GM18873 (cell line): ENCODE data around the gene CCR7.

Experiments
- ATAC-seq: cut with Tn5 transposase; IDR thresholded peaks from one replicate; pipeline ENCODE4 v1.9.1; 2021; ENCODE audit warnings: mild to moderate bottlenecking, moderate library complexity, moderate number of reproducible peaks; ENCODE audit not compliant: unreplicated experiment, low FRiP score

The CCR7 gene

GRCh38 chr17:40538936-40539705 lies 26.2 kb downstream of the CCR7 start:
- ATAC-seq: no peak

DNA sequence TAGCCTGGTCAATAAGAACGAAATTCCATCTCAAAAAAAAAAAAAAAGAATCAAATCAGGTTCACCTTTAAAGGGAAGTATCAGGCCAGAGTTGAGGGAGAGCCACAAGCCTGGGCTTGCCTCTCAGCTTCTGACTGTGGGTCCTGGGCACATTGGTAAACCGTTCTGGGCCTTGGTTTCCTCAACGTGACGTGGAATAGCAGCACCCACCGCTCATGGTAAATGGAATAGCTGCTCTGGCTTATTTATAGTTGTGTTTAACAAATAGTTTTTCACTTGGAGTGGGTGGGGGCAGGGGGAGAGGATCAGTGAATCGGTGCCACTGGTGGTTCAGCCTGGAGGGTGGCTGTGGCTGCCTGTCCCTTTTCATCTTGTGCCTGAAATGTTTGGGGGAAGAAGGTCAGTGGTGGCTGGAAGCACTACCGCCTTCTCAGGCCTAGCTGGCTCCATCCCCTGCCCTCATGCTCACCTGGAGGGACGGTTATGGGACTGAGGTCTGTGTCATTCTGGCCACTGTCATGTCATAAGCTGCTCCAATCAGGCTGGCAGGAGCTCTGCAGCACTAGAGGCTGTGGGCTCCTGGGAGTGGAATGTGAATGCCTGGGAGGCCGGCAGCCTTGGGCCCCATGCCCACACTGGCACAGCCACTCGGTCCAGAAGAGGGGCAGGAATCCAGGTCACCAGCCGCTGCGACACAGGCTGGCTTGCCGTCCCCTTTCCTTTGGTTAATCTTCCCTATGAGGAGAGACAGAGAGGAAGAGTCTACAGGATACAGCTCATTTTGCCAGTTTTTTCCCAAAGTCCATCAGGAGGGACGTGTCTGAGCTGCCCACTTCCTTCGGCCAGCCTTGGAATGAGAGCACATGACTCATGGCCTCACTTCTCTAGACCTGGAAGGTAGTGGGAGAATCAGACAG lies 27.0 kb downstream of the CCR7 start:
- ATAC-seq: no peak

DNA sequence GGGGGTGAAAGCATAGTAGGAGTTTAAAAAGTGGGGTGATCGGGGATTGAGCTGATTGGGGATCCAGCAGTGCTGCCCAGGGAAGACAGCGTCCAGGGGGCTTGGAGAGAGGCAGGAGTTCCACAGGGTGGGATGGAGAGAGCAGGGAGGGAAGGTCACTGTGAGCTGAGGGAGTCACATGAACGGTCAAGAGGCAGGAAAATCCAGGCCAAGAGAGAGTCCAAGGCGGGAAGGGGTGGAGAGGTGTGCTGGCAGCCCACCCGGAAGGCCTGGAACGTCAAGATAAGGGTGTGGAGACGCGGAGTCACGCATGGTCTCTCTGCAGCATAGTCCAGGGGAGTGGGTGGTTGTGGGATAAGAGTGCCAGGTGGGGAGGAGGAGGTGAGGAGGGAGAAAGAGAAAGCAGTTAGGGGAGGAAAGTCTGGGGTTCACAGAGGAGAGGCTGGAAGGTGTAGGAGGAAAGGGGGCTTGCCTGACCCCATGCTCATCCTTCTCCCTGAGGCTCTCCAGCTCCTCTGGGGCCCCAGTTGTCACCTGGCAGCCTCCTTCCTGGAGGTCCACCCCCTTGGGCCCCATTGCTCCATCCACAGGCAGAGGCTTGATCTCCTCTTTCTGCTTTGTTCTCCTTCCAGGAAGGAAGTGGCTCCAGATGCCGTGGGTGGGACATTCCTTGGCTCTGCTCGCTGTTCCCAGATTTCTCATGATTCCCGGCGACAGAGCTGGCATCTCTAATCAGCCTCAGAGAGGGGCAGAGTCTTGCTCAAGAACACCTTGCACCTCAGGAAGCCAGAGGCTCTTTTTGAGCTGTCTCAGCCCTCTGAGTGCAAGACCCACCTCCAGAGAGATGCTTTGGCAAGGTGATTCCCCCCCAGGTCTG lies 28.7 kb downstream of the CCR7 start:
- ATAC-seq: no peak

GRCh38 chr17:40535924-40536294 lies 29.4 kb downstream of the CCR7 start:
- ATAC-seq: no peak

GRCh38 chr17:40535438-40535837 lies 29.8 kb downstream of the CCR7 start:
- ATAC-seq: no peak

- ATAC-seq: no peak
Measured at GRCh38 chr17:40534371-40535189, 30.7 kb downstream of the CCR7 start.

DNA sequence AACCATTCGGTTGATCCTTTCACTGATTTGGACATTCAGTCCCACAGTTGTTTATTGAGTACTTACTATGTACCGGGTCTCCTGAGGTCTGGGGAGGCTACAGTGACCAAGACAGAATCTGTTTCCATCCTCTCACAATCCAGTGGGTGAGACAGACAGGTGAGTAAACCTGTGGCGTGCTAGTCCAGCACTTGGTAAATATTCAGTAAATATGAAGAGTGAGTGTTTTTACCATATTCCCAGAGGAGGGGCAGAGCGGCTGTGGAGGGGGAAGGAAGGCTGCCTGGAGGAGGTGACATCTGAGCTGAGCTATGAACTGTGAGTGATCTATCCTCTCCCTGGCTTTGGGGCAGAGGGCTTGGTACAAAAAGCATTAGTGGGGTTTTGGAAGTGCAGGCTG lies 31.4 kb downstream of the CCR7 start:
- no peak for ATAC-seq

GRCh38 chr17:40532520-40533253 lies 32.6 kb downstream of the CCR7 start:
- ATAC-seq: no peak

GRCh38 chr17:40531051-40531991 lies 34.0 kb downstream of the CCR7 start:
- ATAC-seq: no peak

DNA sequence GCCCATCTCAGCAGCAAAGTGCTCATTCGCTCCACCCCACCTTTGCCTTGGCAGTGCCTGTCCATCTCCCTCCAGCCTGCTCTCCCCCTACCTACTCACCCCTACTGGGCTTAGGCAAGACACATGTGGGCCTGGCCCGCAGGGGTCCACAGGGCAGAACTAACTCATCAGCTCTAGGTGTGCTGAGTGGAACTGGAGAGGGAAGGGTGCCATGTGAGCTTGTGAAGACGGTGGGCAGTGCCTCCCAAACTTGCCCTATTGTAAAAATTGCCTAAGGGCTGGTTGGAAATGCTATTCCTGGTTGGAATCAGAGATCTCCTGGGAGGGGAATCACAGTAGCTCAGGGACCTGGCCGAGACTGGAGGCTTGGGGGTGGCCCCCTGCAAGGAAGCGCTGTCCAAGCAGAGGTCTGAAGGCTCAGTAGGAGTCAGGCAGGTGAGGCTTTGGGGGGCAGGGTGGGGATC lies 34.7 kb downstream of the CCR7 start:
- ATAC-seq: no peak

DNA sequence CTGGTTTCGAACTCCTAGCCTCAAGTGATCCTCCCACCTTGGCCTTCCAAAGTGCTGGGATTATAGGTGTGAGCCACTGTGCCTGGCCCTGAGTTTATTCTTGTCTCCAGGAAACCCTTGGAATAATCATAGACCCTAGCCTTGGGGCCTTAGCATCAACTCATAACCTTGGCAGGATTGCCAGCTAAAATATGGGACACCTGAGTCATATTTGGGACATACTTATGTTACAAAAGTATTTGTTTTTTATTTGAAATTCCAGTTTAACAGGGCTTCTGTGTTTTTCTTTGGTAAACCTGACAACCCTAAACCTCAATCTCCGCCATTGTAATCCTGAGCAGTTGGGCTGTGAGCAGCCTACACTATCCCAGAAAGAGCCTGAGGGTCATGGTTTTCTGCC lies 35.3 kb downstream of the CCR7 start:
- ATAC-seq: no peak

DNA sequence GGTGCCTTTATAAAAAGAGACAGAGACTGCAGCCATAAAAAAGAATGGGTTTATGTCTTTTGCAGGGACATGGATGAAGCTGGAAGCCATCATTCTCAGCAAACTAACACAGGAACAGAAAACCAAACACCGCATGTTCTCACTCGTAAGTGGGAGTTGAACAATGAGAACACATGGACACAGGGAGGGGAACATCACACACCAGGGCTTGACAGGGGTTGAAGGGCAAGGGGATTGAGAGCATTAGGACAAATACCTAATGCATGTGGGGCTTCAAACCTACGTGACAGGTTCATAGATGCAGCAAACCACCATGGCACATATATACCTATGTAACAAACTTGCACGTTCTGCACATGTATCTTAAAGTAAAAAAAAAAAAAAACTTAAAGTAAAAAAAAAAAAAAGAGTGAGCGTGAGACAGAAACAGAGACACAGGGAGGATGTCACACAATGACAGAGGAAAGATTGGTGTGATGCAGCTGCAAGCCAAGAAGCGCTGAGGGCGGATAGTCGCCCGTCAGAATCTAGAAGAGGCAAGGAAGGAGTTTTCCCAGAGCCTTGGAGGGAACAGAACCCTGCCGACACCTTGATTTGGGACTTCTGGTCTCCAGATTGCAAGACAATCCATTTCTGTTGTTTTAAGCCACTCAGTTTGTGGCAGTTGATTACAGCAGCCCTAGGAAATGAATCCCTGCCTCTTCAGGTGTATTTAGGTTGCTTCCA lies 36.4 kb downstream of the CCR7 start:
- ATAC-seq: no peak

DNA sequence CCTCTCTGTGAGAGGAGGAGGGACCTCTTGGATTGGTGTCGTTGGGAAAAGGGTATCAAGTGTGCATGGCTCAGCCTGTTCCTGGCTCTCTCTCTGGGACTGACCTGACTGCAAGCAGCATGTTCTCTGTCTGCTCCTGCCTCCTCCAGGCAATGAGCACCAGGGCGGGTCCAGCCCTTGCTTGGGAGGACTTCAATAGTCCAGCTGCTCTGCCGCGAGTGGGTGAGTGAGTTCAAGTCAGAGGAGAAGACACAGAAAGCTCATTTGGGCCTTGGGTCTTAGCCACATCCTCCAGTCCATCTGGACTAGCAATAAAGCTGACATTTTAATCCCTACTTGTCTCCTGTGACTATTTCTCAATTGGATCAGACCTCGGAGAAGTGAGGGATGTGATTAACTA lies 38.6 kb downstream of the CCR7 start:
- ATAC-seq: no peak

- no peak for ATAC-seq
Measured at GRCh38 chr17:40525294-40525693, 40.0 kb downstream of the CCR7 start.

GRCh38 chr17:40524243-40524965 lies 40.9 kb downstream of the CCR7 start:
- ATAC-seq: no peak

- ATAC-seq: no peak
Measured at GRCh38 chr17:40522961-40523310, 42.3 kb downstream of the CCR7 start.
